Panc1 (cell line): ENCODE data around the gene ZRANB3. TPM values are rescaled to one million over a fixed set of nuclear protein-coding genes. Genes with fewer than 3 reads are reported as not detected.
"Not testable (repeated sequence)": the region's sequence is repeated elsewhere in the genome, so short reads cannot be mapped to it uniquely, and the experiment has no call there.

Experiments
- ATAC-seq: fragments of 200-7000 bp; cut with Tn5 transposase; 2 replicates; pipeline ENCODE4 v1.9.1; 2020; ENCODE audit warnings: mild to moderate bottlenecking, moderate library complexity
- BruUV-seq: library from RNA; stranded (reverse); fragments of 400-500 nt; replicated peaks from 2 replicates; lab custom pipeline; 2021; lab: Mats Ljungman, UMichigan
- CTCF ChIA-PET: fragments of 300-600 bp; sonication (Branson Sonifier 250); formaldehyde crosslinking; loops from one replicate; lab custom pipeline; 2022; ENCODE audit warnings: antibody characterized with exemption; lab: Charles Lee
- POLR2A ChIA-PET: fragments of 300-600 bp; sonication (Branson Sonifier 250); formaldehyde crosslinking; loops from one replicate; lab custom pipeline; 2022; ENCODE audit warnings: antibody characterized with exemption; lab: Charles Lee
- DNase-seq: peaks from one replicate; pipeline ENCODE4 v3.0.0-alpha.2; 2010; ENCODE audit warnings: low read depth, low spot score
- H3K27ac ChIP-seq: 2 replicates; pipeline ENCODE4 v1.5.1; 2011; ENCODE audit warnings: mild to moderate bottlenecking, low read length, inconsistent platforms
- H3K27me3 ChIP-seq: fragments of 200-500 bp; sonication (Bioruptor generic); 2 replicates; pipeline ENCODE4 v1.6.0; 2014; ENCODE audit warnings: low read length, inconsistent platforms; ENCODE audit not compliant: control insufficient read depth, insufficient read depth
- H3K36me3 ChIP-seq: fragments of 200-500 bp; sonication (Bioruptor generic); 2 replicates; pipeline ENCODE4 v1.5.1; 2014; ENCODE audit warnings: inconsistent platforms, mild to moderate bottlenecking, low read length, moderate library complexity; ENCODE audit not compliant: control insufficient read depth, insufficient read depth
- H3K4me1 ChIP-seq: 2 replicates; pipeline ENCODE4 v1.5.1; 2011; ENCODE audit warnings: inconsistent platforms, mild to moderate bottlenecking, low read length, moderate library complexity; ENCODE audit not compliant: control insufficient read depth, insufficient read depth
- H3K4me3 ChIP-seq, 2 experiments: 2 replicates each; pipeline ENCODE4 v1.5.1; 2011 to 2012; ENCODE audit warnings: low read depth in 2 of 2, low read length in 2 of 2, mild to moderate bottlenecking in 2 of 2, inconsistent platforms in 1 of 2, moderate library complexity in 1 of 2
- H3K9me3 ChIP-seq: fragments of 200-500 bp; sonication (Bioruptor generic); 2 replicates; pipeline ENCODE4 v1.5.1; 2014; ENCODE audit warnings: low read depth, mild to moderate bottlenecking, inconsistent platforms, low read length, moderate library complexity; ENCODE audit not compliant: control insufficient read depth, insufficient read depth
- POLR2AphosphoS5 ChIP-seq: IDR thresholded peaks from 2 replicates; pipeline ENCODE4 v1.6.1; 2012; ENCODE audit warnings: mild to moderate bottlenecking, low read depth, low read length, moderate library complexity
- REST ChIP-seq, 2 experiments: IDR thresholded peaks; 2 replicates each; pipeline ENCODE4 v1.6.1; 2011 to 2012; ENCODE audit warnings: low read depth in 2 of 2, control low read depth in 1 of 2, low read length in 1 of 2, mild to moderate bottlenecking in 1 of 2, moderate library complexity in 1 of 2; ENCODE audit not compliant: insufficient read depth in 1 of 2
- SIN3A ChIP-seq: IDR thresholded peaks from 2 replicates; pipeline ENCODE4 v1.6.1; 2012; ENCODE audit warnings: low read depth, mild to moderate bottlenecking, low read length, moderate library complexity, borderline replicate concordance; ENCODE audit not compliant: insufficient read depth
- TCF7L2 ChIP-seq: IDR thresholded peaks from 2 replicates; pipeline ENCODE4 v1.6.1; 2011; ENCODE audit warnings: mild to moderate bottlenecking, low read depth, low read length, inconsistent platforms
- in situ Hi-C: cut with HindIII; loops from 2 replicates; pipeline ENCODE4 v1.10.0; 2016; ENCODE audit warnings: low sequenced_read_pairs, low pct_unique_long_range_greater_than_20kb
- intact Hi-C: fragments of 100-400 bp; cut with micrococcal nuclease; formaldehyde crosslinking; loops from one replicate; pipeline ENCODE4 v1.10.0; 2022; ENCODE audit not compliant: unreplicated experiment
- total RNA-seq: library from RNA; stranded (reverse); gene quantifications from one replicate; pipeline ENCODE4 v1.2.1, GENCODE V29; 2021; ENCODE audit not compliant: unreplicated experiment
- TF ChIP-seq, protein P1 (sequence below): fragments of 450-650 bp; IDR thresholded peaks from 2 replicates; pipeline ENCODE4 v1.5.1; 2017; ENCODE audit warnings: mild to moderate bottlenecking

The ZRANB3 gene
- total RNA-seq, 1 experiment from 2014 or later = 11.7 TPM

- ChIA-PET POLR2A (interaction anchor here (0.6 kb wide), 1 partner anchor 14 kb away, joined by 3 read pairs; no protein-coding TSS in a partner anchor), CTCF (no interaction called here)
- no peak for ATAC-seq
- in situ Hi-C loops (no loop called here), intact Hi-C loops (no loop called here)
- BruUV-seq = no TSS peak
- H3K4me1 ChIP-seq = no peaks in the 10 kb centered on the region
- no peak overlapping the region for H3K4me3 ChIP-seq
- no peaks in the 10 kb centered on the region for H3K27me3 ChIP-seq
- no peak for TF ChIP-seq POLR2AphosphoS5
- TF ChIP-seq TCF7L2 = no peak
- TF ChIP-seq REST (IDR thresholded peaks at IDR 0.05; ENCODE audit: insufficient read depth in 1 of 2, low read depth in 2 of 2, low read length in 1 of 2) = no peak
- TF ChIP-seq, protein P1, sequence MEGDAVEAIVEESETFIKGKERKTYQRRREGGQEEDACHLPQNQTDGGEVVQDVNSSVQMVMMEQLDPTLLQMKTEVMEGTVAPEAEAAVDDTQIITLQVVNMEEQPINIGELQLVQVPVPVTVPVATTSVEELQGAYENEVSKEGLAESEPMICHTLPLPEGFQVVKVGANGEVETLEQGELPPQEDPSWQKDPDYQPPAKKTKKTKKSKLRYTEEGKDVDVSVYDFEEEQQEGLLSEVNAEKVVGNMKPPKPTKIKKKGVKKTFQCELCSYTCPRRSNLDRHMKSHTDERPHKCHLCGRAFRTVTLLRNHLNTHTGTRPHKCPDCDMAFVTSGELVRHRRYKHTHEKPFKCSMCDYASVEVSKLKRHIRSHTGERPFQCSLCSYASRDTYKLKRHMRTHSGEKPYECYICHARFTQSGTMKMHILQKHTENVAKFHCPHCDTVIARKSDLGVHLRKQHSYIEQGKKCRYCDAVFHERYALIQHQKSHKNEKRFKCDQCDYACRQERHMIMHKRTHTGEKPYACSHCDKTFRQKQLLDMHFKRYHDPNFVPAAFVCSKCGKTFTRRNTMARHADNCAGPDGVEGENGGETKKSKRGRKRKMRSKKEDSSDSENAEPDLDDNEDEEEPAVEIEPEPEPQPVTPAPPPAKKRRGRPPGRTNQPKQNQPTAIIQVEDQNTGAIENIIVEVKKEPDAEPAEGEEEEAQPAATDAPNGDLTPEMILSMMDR = no peak
- no peak for TF ChIP-seq SIN3A
- no peaks in the 10 kb centered on the region for H3K36me3 ChIP-seq
- no peaks in the 10 kb centered on the region for H3K9me3 ChIP-seq
- DNase-seq = no peak
- H3K27ac ChIP-seq = no peak overlapping the region
Measured at GRCh38 chr2:135373702-135374101, 157.3 kb downstream of the ZRANB3 start.

DNA sequence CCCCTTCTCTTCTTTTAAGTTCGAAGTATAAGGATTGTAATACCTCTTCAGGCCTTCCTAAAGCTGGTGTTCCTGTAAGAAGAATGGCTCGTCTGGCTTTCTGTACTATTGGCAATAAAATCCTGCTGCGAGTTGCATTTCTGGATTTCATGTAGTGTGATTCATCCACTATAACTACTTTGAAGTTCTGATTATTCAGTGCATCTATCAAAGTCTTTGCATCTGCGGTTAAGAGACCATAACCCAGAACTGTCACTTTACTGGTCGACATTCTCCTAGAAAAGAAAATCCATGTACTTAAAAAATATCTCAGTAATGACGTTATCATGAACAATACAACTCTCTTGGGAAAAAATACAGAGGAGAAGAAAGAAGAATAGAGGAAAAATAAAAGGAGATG, 181.1 kb downstream of the ZRANB3 start:
- H3K27me3 ChIP-seq = no peaks in the 10 kb centered on the region
- no peaks in the 10 kb centered on the region for H3K36me3 ChIP-seq
- H3K4me1 ChIP-seq = no peaks in the 10 kb centered on the region
- ChIA-PET POLR2A (no interaction called here), CTCF (no interaction called here)
- intact Hi-C loops = no loop called here
- H3K4me3 ChIP-seq = no peak overlapping the region
- H3K27ac ChIP-seq = no peak overlapping the region
- H3K9me3 ChIP-seq = peaks cover 13% of the 10 kb centered on the region; the same call in 1 of the 2 replicates
- TF ChIP-seq REST (IDR thresholded peaks at IDR 0.05; ENCODE audit: insufficient read depth in 1 of 2, low read depth in 2 of 2, low read length in 1 of 2) = no peak
- TF ChIP-seq SIN3A = no peak
- TF ChIP-seq POLR2AphosphoS5 = no peak
- no peak for TF ChIP-seq TCF7L2
- TF ChIP-seq, protein P1 = no peak
- in situ Hi-C loops = no loop called here
- no TSS peak for BruUV-seq
- DNase-seq (no peak), ATAC-seq (no peak)

DNA sequence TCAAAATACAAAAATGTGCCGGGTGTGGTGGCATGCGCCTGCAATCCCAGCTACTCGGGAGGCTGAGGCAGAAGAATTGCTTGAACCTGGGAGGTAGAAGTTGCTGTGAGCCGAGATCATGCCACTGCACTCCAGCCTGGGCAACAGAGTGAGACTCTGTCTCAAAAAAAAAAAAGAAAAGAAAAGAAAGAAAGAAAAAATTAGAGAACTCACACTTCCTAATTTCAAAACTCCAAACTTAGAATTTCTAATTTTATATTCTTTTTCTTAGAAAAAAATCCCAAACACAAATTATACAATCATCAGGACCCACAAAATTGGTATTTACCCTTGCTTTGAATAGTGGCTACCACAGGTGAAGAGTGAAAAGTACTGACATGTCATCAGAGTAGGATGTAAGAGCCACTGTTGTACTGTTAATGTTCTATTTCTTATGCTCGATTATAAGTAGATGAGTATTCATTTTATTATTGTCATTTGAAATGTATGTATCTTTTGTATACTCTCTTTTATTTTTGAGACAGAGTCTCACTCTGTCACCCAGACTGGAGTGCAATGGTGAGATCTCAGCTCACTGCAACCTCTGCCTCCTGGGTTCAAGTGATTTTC, 182.8 kb downstream of the ZRANB3 start:
- DNase-seq, POLR2A ChIA-PET, CTCF ChIA-PET, H3K4me3 ChIP-seq, ATAC-seq, H3K27me3 ChIP-seq, BruUV-seq, H3K36me3 ChIP-seq, H3K27ac ChIP-seq, intact Hi-C loops, in situ Hi-C loops, H3K4me1 ChIP-seq: not testable (repeated sequence)
- peaks cover 13% of the 10 kb centered on the region; the same call in 1 of the 2 replicates for H3K9me3 ChIP-seq
